ENCODE data around the gene ANXA4. TPM values are rescaled to one million over a fixed set of nuclear protein-coding genes. Genes with fewer than 3 reads are reported as not detected.

The ANXA4 gene
- total RNA-seq, 1 donor from 2014 or later = 84.5 TPM

DNA sequence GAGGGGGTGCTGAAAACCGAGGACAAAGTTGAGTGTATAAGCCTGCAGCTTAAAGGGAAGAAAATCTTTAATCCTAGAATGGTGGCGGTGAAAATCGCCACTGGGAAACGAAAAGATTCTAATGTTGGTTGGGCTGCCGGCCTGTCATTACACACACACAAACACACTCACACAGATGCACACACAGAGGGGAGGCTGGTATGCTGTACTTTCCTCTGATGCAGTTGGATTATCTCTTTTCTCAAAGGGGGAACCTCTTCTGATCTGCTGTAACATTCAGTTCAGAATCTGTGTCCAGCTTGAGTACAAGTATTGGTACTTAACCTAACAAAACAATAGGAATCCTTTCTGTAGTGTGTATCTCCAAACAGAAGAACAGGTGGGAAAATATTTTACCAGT lies 39.0 kb downstream of the ANXA4 start:
- Mint-ChIP-seq H3K27me3 (no peaks in the 10 kb centered on the region), H3K9me3 (peaks cover 3% of the 10 kb centered on the region), H3K27ac (peak overlapping the region; percentile 90), H3K36me3 (peaks cover 22% of the 10 kb centered on the region), H3K4me3 (peak overlapping the region; percentile 15), H3K4me1 (ENCODE audit: unreplicated experiment) (peaks cover 31% of the 10 kb centered on the region)
- DNase-seq (ENCODE audit: extremely low spot score, unreplicated experiment) = no peak
- TF ChIP-seq, protein P1, sequence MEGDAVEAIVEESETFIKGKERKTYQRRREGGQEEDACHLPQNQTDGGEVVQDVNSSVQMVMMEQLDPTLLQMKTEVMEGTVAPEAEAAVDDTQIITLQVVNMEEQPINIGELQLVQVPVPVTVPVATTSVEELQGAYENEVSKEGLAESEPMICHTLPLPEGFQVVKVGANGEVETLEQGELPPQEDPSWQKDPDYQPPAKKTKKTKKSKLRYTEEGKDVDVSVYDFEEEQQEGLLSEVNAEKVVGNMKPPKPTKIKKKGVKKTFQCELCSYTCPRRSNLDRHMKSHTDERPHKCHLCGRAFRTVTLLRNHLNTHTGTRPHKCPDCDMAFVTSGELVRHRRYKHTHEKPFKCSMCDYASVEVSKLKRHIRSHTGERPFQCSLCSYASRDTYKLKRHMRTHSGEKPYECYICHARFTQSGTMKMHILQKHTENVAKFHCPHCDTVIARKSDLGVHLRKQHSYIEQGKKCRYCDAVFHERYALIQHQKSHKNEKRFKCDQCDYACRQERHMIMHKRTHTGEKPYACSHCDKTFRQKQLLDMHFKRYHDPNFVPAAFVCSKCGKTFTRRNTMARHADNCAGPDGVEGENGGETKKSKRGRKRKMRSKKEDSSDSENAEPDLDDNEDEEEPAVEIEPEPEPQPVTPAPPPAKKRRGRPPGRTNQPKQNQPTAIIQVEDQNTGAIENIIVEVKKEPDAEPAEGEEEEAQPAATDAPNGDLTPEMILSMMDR (conservative IDR thresholded peaks at IDR 0.05) = no peak

DNA sequence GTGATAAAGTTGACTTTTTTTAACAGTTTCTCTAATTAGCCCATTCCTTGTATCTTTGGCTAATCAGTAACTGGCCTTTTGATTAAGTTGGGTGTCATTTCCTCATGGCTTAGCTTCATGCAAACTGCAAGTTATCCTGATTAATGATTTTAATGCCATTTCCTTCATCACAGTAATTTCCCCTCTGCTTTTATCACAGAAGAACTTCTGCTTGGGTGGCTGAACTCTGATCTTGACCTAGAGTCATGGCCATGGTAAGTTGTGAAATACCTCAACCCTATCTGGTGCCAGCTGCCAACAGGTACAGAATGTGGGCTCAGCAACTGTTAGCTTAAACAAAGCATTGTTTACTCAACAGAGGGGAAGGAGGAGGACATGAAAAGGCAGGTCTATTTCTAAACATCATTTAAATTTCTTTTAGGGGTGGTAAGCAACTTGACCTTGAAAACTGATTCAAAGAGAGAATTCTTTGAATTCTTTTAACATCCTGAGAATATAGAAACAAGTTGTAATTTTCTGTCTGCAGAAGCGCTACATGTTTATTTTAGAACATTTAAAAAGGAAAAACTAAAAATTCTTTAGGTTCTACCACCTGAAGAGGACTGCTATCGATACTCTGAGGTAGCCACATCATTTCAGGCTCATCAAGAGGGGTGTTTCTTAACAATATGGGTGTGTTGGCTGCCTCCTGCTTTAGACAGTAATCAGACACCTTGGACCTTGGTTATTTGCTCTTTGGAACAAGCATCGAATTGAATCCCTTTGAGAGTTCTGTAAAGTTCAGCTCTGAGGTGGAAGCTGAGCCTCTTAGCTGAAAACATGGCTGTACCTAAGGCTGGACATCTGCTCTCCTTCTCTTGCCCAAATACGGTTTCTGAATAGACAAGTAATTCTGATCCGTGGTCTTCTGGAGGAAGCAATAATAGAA lies 39.7 kb downstream of the ANXA4 start:
- TF ChIP-seq, protein P1 (conservative IDR thresholded peaks at IDR 0.05) = no peak
- Mint-ChIP-seq H3K9me3 (peaks cover 3% of the 10 kb centered on the region), H3K4me3 (peak overlapping the region; percentile 15), H3K4me1 (ENCODE audit: unreplicated experiment) (peaks cover 31% of the 10 kb centered on the region), H3K36me3 (peaks cover 22% of the 10 kb centered on the region), H3K27me3 (no peaks in the 10 kb centered on the region), H3K27ac (peak overlapping the region; percentile 90)
- DNase-seq (ENCODE audit: extremely low spot score, unreplicated experiment) = no peak

- H3K36me3 Mint-ChIP-seq = peaks cover 17% of the 10 kb centered on the region
- no peak for DNase-seq (ENCODE audit: extremely low spot score, unreplicated experiment)
- H3K27me3 Mint-ChIP-seq = no peaks in the 10 kb centered on the region
- H3K4me1 Mint-ChIP-seq (ENCODE audit: unreplicated experiment) = peaks cover 33% of the 10 kb centered on the region
- TF ChIP-seq, protein P1 (conservative IDR thresholded peaks at IDR 0.05) = no peak
- H3K4me3 Mint-ChIP-seq = no peak overlapping the region
- H3K9me3 Mint-ChIP-seq = peaks cover 2% of the 10 kb centered on the region
- H3K27ac Mint-ChIP-seq = peak overlapping the region; percentile 13
Observed at GRCh38 chr2:69784228-69784627, 42.3 kb downstream of the ANXA4 start.

DNA sequence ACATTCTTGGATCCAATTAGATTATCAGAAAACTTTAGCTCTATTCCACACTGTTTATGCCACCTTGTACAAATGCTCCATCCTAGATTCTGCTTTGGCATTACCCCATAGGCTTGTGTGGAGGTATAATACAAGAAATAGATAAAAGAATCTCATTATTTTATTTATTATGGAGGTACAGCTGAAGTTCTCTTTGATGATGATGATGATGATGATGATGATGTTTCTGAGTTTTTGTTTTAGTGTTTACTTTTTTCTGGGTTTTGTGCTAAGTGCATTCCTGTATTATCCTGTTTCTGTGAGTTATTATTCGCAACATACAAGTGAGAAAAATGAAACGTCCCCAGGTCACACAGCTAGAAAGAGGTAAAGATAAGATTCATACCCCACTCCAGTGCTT lies 43.4 kb downstream of the ANXA4 start:
- peak overlapping the region; percentile 21 for H3K27ac Mint-ChIP-seq
- peaks cover 36% of the 10 kb centered on the region for H3K4me1 Mint-ChIP-seq (ENCODE audit: unreplicated experiment)
- TF ChIP-seq, protein P1 (conservative IDR thresholded peaks at IDR 0.05) = no peak
- no peaks in the 10 kb centered on the region for H3K9me3 Mint-ChIP-seq
- no peak for DNase-seq (ENCODE audit: extremely low spot score, unreplicated experiment)
- peaks cover 11% of the 10 kb centered on the region for H3K36me3 Mint-ChIP-seq
- no peak overlapping the region for H3K4me3 Mint-ChIP-seq
- no peaks in the 10 kb centered on the region for H3K27me3 Mint-ChIP-seq

DNA sequence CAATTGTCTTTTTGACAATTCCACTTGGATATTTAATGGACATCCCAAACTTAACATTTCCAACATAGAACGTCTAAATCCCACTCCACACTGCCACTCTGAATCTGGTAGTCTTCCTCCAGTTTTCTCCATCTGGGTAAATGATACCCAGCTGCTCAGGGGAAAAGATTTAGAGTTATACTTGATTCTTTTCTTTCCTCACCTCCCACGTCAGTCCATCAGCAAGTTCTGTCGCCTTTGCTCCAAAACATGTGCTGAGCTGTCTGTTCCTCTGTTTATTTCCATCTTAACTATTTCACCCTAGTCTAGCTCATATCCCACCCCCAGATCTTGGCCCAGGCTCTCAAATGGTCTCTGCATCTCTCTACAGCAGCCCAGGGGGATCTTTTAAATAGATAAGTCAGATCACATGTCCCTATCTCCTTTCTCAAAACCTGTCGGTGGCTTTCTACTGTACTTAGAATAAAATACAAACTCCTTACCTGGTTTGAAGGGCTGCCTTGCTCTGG lies 44.2 kb downstream of the ANXA4 start:
- no peaks in the 10 kb centered on the region for H3K27me3 Mint-ChIP-seq
- H3K4me1 Mint-ChIP-seq (ENCODE audit: unreplicated experiment) = peaks cover 30% of the 10 kb centered on the region
- no peaks in the 10 kb centered on the region for H3K9me3 Mint-ChIP-seq
- no peak overlapping the region for H3K27ac Mint-ChIP-seq
- peaks cover 11% of the 10 kb centered on the region for H3K36me3 Mint-ChIP-seq
- H3K4me3 Mint-ChIP-seq = no peak overlapping the region
- TF ChIP-seq, protein P1 (conservative IDR thresholded peaks at IDR 0.05) = no peak
- no peak for DNase-seq (ENCODE audit: extremely low spot score, unreplicated experiment)
